Measurements from ENCODE around the gene ITGB4. TPM values are rescaled to one million over a fixed set of nuclear protein-coding genes. Genes with fewer than 3 reads are reported as not detected.

The ITGB4 gene
- total and polyA plus RNA-seq, 2 of the 13 experiments (the other 11 are each of a cell fraction or from before 2014, with no cell fraction given): 6.9 to 14.5 TPM

DNA sequence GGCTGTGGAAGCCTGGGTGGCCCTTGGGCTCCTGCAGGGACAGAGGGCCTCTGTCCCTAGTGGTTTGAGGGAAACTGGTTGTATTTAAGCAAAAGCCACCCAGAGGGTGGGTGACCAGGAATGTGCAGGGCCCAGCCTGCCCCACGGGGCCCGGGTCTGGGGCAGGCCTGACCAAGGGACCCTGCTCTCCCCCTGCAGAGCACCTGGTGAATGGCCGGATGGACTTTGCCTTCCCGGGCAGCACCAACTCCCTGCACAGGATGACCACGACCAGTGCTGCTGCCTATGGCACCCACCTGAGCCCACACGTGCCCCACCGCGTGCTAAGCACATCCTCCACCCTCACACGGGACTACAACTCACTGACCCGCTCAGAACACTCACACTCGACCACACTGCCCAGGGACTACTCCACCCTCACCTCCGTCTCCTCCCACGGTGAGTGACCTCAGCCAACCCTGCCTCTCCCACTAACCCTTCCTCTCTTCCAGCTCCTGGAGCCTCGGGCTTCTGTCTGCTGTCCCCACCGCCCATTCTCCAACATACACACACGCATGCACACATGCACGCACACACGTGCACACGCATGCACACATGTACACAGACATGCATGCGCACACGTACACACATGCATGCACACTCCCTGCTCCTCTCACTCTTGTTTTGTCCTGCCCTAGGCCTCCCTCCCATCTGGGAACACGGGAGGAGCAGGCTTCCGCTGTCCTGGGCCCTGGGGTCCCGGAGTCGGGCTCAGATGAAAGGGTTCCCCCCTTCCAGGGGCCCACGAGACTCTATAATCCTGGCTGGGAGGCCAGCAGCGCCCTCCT lies 33.3 kb downstream of the ITGB4 start (continued):
- TF ChIP-seq, protein P1, sequence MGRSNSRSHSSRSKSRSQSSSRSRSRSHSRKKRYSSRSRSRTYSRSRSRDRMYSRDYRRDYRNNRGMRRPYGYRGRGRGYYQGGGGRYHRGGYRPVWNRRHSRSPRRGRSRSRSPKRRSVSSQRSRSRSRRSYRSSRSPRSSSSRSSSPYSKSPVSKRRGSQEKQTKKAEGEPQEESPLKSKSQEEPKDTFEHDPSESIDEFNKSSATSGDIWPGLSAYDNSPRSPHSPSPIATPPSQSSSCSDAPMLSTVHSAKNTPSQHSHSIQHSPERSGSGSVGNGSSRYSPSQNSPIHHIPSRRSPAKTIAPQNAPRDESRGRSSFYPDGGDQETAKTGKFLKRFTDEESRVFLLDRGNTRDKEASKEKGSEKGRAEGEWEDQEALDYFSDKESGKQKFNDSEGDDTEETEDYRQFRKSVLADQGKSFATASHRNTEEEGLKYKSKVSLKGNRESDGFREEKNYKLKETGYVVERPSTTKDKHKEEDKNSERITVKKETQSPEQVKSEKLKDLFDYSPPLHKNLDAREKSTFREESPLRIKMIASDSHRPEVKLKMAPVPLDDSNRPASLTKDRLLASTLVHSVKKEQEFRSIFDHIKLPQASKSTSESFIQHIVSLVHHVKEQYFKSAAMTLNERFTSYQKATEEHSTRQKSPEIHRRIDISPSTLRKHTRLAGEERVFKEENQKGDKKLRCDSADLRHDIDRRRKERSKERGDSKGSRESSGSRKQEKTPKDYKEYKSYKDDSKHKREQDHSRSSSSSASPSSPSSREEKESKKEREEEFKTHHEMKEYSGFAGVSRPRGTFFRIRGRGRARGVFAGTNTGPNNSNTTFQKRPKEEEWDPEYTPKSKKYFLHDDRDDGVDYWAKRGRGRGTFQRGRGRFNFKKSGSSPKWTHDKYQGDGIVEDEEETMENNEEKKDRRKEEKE (IDR thresholded peaks at IDR 0.05): no peak
- no peak for TF ChIP-seq SP1 (IDR thresholded peaks at IDR 0.05)
- TF ChIP-seq SP1 (CRISPR knock-in tag; IDR thresholded peaks at IDR 0.05): peak; percentile 58
- TF ChIP-seq, protein P2, sequence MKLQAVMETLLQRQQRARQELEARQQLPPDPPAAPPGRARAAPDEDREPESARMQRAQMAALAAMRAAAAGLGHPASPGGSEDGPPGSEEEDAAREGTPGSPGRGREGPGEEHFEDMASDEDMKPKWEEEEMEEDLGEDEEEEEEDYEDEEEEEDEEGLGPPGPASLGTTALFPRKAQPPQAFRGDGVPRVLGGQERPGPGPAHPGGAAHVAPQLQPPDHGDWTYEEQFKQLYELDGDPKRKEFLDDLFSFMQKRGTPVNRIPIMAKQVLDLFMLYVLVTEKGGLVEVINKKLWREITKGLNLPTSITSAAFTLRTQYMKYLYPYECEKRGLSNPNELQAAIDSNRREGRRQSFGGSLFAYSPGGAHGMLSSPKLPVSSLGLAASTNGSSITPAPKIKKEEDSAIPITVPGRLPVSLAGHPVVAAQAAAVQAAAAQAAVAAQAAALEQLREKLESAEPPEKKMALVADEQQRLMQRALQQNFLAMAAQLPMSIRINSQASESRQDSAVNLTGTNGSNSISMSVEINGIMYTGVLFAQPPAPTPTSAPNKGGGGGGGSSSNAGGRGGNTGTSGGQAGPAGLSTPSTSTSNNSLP (IDR thresholded peaks at IDR 0.05; ENCODE audit: low read depth, low read length): no peak
- no peak for TF ChIP-seq ZNF562 (CRISPR knock-in tag; IDR thresholded peaks at IDR 0.05; ENCODE audit: borderline replicate concordance)
- TF ChIP-seq ZNF337 (CRISPR knock-in tag; IDR thresholded peaks at IDR 0.05; ENCODE audit: borderline replicate concordance, low read depth): peak; percentile 42; the same call in 1 of the 2 replicates
- no peak for TF ChIP-seq ZIK1 (CRISPR knock-in tag; IDR thresholded peaks at IDR 0.05; ENCODE audit: borderline replicate concordance, low read depth)
- no peak for TF ChIP-seq ESRRA (CRISPR knock-in tag; IDR thresholded peaks at IDR 0.05; ENCODE audit: low read depth)
- no peak for TF ChIP-seq ATF7-NPFF (CRISPR knock-in tag; IDR thresholded peaks at IDR 0.05; ENCODE audit: low read depth)
- peak; percentile 74 for TF ChIP-seq SAP130 (CRISPR knock-in tag; IDR thresholded peaks at IDR 0.05; ENCODE audit: low read depth)
- no peak for TF ChIP-seq NONO (IDR thresholded peaks at IDR 0.05)
- peak; percentile 96 for TF ChIP-seq NONO (CRISPR knock-in tag; conservative IDR thresholded peaks at IDR 0.05)
- peak; percentile 95 for TF ChIP-seq ZNF431 (CRISPR knock-in tag; IDR thresholded peaks at IDR 0.05; ENCODE audit: borderline replicate concordance, low read depth)
- TF ChIP-seq, protein P3, sequence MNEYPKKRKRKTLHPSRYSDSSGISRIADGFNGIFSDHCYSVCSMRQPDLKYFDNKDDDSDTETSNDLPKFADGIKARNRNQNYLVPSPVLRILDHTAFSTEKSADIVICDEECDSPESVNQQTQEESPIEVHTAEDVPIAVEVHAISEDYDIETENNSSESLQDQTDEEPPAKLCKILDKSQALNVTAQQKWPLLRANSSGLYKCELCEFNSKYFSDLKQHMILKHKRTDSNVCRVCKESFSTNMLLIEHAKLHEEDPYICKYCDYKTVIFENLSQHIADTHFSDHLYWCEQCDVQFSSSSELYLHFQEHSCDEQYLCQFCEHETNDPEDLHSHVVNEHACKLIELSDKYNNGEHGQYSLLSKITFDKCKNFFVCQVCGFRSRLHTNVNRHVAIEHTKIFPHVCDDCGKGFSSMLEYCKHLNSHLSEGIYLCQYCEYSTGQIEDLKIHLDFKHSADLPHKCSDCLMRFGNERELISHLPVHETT (CRISPR knock-in tag; conservative IDR thresholded peaks at IDR 0.05): no peak
- TF ChIP-seq ZNF83 (CRISPR knock-in tag; IDR thresholded peaks at IDR 0.05; ENCODE audit: borderline replicate concordance): no peak; the same call in 1 of the 2 replicates
- TF ChIP-seq ZMAT3 (CRISPR knock-in tag; conservative IDR thresholded peaks at IDR 0.05): peak; percentile 90; the same call in 1 of the 2 replicates
- TF ChIP-seq ZNF143 (CRISPR knock-in tag; IDR thresholded peaks at IDR 0.05): no peak; the same call in 1 of the 2 replicates
- TF ChIP-seq, protein P4, sequence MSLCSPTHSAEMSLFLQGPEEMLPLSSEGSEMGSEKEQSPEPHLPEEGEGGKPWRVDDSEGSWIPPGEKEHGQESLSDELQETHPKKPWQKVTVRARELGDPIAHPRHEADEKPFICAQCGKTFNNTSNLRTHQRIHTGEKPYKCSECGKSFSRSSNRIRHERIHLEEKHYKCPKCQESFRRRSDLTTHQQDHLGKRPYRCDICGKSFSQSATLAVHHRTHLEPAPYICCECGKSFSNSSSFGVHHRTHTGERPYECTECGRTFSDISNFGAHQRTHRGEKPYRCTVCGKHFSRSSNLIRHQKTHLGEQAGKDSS (CRISPR knock-in tag; IDR thresholded peaks at IDR 0.05; ENCODE audit: borderline replicate concordance, low read depth): peak; percentile 81
- TF ChIP-seq HOXA3 (CRISPR knock-in tag; IDR thresholded peaks at IDR 0.05): peak; percentile 78
- TF ChIP-seq ZNF235 (CRISPR knock-in tag; IDR thresholded peaks at IDR 0.05; ENCODE audit: borderline replicate concordance): 0 out of 2 replicates have a peak, but pooled peaks have one; percentile 56
- TF ChIP-seq ADNP (CRISPR knock-in tag; IDR thresholded peaks at IDR 0.05): no peak
- TF ChIP-seq EZH2 (conservative IDR thresholded peaks at IDR 0.05; ENCODE audit: low read depth, low read length): no peak
- no peak for TF ChIP-seq SYNCRIP (IDR thresholded peaks at IDR 0.05; ENCODE audit: insufficient read depth, low read depth, low read length)
- no peak for TF ChIP-seq MLLT10 (CRISPR knock-in tag; IDR thresholded peaks at IDR 0.05)
- TF ChIP-seq ZNF720 (CRISPR knock-in tag; IDR thresholded peaks at IDR 0.05): no peak
